MCF 10A (cell line): ENCODE results near the gene CNIH1. TPM values are rescaled to one million over a fixed set of nuclear protein-coding genes. Genes with fewer than 3 reads are reported as not detected.

ENCODE experiments used
- BruUV-seq: library from RNA; stranded (reverse); fragments of 400-500 nt; replicated peaks from 2 replicates; lab custom pipeline; 2021; lab: Mats Ljungman, UMichigan
- CTCF ChIA-PET: fragments of 300-600 bp; sonication (Branson Sonifier 250); formaldehyde crosslinking; extraction: SDS; loops from one replicate; lab custom pipeline; 2021; ENCODE audit warnings: antibody characterized with exemption, inconsistent platforms; lab: Yijun Ruan, JAX
- POLR2A ChIA-PET: fragments of 300-600, 350-650 bp; sonication (Branson Sonifier 250); formaldehyde crosslinking; extraction: SDS; loops from one replicate; lab custom pipeline; 2020; ENCODE audit warnings: antibody characterized with exemption, inconsistent platforms; lab: Yijun Ruan, JAX
- DNase-seq: peaks from one replicate; pipeline ENCODE4 v3.0.0-alpha.2; 2018; ENCODE audit not compliant: unreplicated experiment
- H3K27ac Mint-ChIP-seq: one replicate; pipeline ENCODE4 v1.8.0; 2022; ENCODE audit warnings: mild to moderate bottlenecking, low read depth, mixed read lengths; ENCODE audit not compliant: unreplicated experiment
- H3K27me3 Mint-ChIP-seq: one replicate; pipeline ENCODE4 v1.8.0; 2022; ENCODE audit warnings: mixed read lengths; ENCODE audit not compliant: insufficient read depth, unreplicated experiment
- H3K36me3 Mint-ChIP-seq: one replicate; pipeline ENCODE4 v1.8.0; 2022; ENCODE audit warnings: mild to moderate bottlenecking, moderate library complexity, mixed read lengths; ENCODE audit not compliant: insufficient read depth, unreplicated experiment
- H3K4me1 Mint-ChIP-seq: one replicate; pipeline ENCODE4 v1.8.0; 2022; ENCODE audit warnings: mixed read lengths; ENCODE audit not compliant: insufficient read depth, unreplicated experiment
- H3K4me3 Mint-ChIP-seq: one replicate; pipeline ENCODE4 v1.8.0; 2022; ENCODE audit warnings: mild to moderate bottlenecking, moderate library complexity, mixed read lengths; ENCODE audit not compliant: unreplicated experiment
- H3K9me3 Mint-ChIP-seq: one replicate; pipeline ENCODE4 v1.8.0; 2022; ENCODE audit warnings: mixed read lengths; ENCODE audit not compliant: unreplicated experiment
- CTCF ChIP-seq: fragments of 200-600 bp; IDR thresholded peaks from one replicate; pipeline ENCODE4 v1.8.0; 2022; ENCODE audit warnings: antibody characterized with exemption, mild to moderate bottlenecking; ENCODE audit not compliant: unreplicated experiment
- intact Hi-C: fragments of 100-400 bp; cut with micrococcal nuclease; formaldehyde crosslinking; loops from 2 replicates; pipeline ENCODE4 v1.14.1; 2022
- total RNA-seq: library from RNA; stranded (reverse); gene quantifications from 2 replicates; pipeline ENCODE4 v1.2.3, GENCODE V29; 2022

Gene CNIH1
- total RNA-seq, 1 experiment from 2014 or later = 228 TPM

DNA sequence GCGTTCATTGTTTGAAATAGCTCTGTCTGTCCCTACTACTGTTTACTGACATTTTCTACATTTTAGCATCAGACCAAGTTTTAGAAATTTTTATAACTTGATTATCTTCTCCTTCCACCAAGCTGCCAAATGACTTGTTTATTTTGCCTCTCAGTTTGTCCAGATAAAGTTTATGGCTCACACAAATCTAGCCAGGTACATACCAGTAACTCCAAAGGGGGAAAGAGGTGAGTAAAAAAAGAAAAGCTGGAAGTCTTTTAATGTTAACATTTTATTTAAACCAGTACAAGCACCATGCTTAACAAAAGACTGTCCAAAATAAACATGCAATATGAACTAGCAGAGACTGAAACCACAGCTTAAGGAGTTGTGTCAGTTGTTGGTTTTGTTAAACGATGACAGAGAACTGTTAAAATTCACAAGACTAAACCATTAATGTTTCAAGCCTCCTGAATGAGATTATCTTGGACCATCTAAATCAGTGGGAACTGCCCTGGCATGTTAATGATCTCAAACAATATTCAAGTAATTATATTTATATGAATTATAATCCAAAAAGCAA is 33.1 kb upstream of the CNIH1 start:
- no peaks in the 10 kb centered on the region for H3K27me3 Mint-ChIP-seq
- no peak overlapping the region for H3K27ac Mint-ChIP-seq
- DNase-seq = no peak
- no peaks in the 10 kb centered on the region for H3K4me1 Mint-ChIP-seq
- no peak overlapping the region for H3K4me3 Mint-ChIP-seq
- intact Hi-C loops = no loop called here
- CTCF ChIA-PET = no interaction called here
- peaks cover 51% of the 10 kb centered on the region for H3K36me3 Mint-ChIP-seq
- POLR2A ChIA-PET = interaction anchor here (0.8 to 5.5 kb wide), 5 partner anchors 8 to 32 kb away, joined by 3 to 34 read pairs (median 4); partner anchors contain the start of gene GMFB
- BruUV-seq = no TSS peak
- H3K9me3 Mint-ChIP-seq = no peaks in the 10 kb centered on the region
- no peak for TF ChIP-seq CTCF

DNA sequence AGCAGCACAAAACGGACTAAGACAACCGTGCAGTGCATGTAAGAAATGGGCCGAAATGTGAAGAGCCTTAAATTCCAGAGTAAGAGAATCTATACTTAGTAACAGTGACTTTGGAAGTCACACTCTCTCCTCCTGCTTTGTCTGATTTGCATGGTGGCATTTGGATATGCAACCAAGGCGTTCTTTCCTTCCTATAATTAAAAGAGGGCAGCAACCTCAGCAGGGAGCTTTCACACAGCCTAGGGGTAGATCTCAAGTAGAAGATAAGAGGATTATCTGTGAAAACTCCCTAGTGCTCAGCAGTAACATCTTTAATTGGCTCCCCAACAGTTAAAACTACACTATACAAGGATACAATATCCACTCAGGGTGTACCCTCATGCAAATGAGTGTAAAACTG is 31.1 kb upstream of the CNIH1 start:
- H3K4me1 Mint-ChIP-seq = no peaks in the 10 kb centered on the region
- no peaks in the 10 kb centered on the region for H3K27me3 Mint-ChIP-seq
- intact Hi-C loops = no loop called here
- peaks cover 31% of the 10 kb centered on the region for H3K36me3 Mint-ChIP-seq
- H3K9me3 Mint-ChIP-seq = peaks cover 7% of the 10 kb centered on the region
- no peak for TF ChIP-seq CTCF
- ChIA-PET POLR2A (interaction anchor here (0.8 to 5.5 kb wide), 6 partner anchors 10 to 33 kb away, joined by 3 to 34 read pairs (median 4); partner anchors contain the start of gene GMFB), CTCF (no interaction called here)
- H3K4me3 Mint-ChIP-seq = no peak overlapping the region
- no peak overlapping the region for H3K27ac Mint-ChIP-seq
- no peak for DNase-seq
- no TSS peak for BruUV-seq

GRCh38 chr14:54471641-54472040 is 30.5 kb upstream of the CNIH1 start:
- H3K27ac Mint-ChIP-seq = no peak overlapping the region
- no peak for DNase-seq
- no TSS peak for BruUV-seq
- intact Hi-C loops = no loop called here
- H3K9me3 Mint-ChIP-seq = peaks cover 14% of the 10 kb centered on the region
- ChIA-PET CTCF (no interaction called here), POLR2A (interaction anchor here (0.8 to 5.5 kb wide), 4 partner anchors 11 to 94 kb away, joined by 3 to 34 read pairs (median 4); partner anchors contain the start of gene GMFB)
- no peak overlapping the region for H3K4me3 Mint-ChIP-seq
- no peaks in the 10 kb centered on the region for H3K4me1 Mint-ChIP-seq
- peaks cover 25% of the 10 kb centered on the region for H3K36me3 Mint-ChIP-seq
- H3K27me3 Mint-ChIP-seq = no peaks in the 10 kb centered on the region
- TF ChIP-seq CTCF = no peak

DNA sequence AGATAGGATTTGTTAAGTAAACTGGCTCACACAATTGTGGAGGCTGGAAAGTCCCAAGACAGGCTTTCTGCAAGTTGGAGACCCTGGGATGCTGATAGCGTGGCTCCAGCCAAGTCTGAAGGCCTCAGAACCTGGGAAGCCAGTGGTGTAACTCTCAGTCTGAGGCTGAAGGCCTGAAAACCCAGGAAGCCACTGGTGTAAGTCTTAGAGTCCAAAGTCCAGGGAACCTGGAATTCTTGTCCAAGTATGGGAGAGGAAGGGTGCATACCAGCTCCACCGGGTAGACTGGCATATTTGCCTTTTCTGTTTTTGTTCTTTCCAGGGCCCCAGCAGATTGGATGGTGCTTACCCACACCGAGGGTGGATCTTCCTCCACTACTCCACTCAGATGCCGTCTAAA is 29.5 kb upstream of the CNIH1 start:
- ChIA-PET CTCF (no interaction called here), POLR2A (interaction anchor here (5.5 kb wide), 1 partner anchor 17 kb away, joined by 34 read pairs; the partner anchor contains the start of gene GMFB)
- Mint-ChIP-seq H3K4me1 (no peaks in the 10 kb centered on the region), H3K9me3 (peaks cover 15% of the 10 kb centered on the region), H3K36me3 (peaks cover 21% of the 10 kb centered on the region), H3K27me3 (no peaks in the 10 kb centered on the region), H3K27ac (no peak overlapping the region), H3K4me3 (no peak overlapping the region)
- BruUV-seq = no TSS peak
- no peak for DNase-seq
- intact Hi-C loops = no loop called here
- no peak for TF ChIP-seq CTCF
